SK-N-DZ (cell line): ENCODE measurements around the gene THOC6. TPM values are rescaled to one million over a fixed set of nuclear protein-coding genes. Genes with fewer than 3 reads are reported as not detected.

Experiments
- DNase-seq: peaks from one replicate; pipeline ENCODE4 v3.0.0-alpha.2; 2015; ENCODE audit warnings: low spot score
- polyA plus RNA-seq, 2 experiments: library from polyadenylated mRNA; depleted of rRNA; stranded (reverse); fragments of >200 nt; gene quantifications; 2 replicates each; pipeline ENCODE4 v1.2.3, GENCODE V29; 2014

Gene THOC6
- polyA plus RNA-seq (2014; cell fraction: cytosol; rRNA removed) = 41.7 and 45.1 TPM in 2 replicates
- polyA plus RNA-seq (2014; cell fraction: nucleus; rRNA removed) = 78.3 and 95.2 TPM in 2 replicates

- peak; percentile 99 for DNase-seq
Measured at GRCh38 chr16:3023669-3024478, at the start of gene THOC6, which contains the start of gene HCFC1R1. Gene THOC6 (plus strand): TSS chr16:3024035. CDS start chr16:3024327, 292 bp downstream. Gene HCFC1R1 (minus strand): TSS chr16:3023942. CDS start chr16:3023941, 1 bp downstream.

DNA sequence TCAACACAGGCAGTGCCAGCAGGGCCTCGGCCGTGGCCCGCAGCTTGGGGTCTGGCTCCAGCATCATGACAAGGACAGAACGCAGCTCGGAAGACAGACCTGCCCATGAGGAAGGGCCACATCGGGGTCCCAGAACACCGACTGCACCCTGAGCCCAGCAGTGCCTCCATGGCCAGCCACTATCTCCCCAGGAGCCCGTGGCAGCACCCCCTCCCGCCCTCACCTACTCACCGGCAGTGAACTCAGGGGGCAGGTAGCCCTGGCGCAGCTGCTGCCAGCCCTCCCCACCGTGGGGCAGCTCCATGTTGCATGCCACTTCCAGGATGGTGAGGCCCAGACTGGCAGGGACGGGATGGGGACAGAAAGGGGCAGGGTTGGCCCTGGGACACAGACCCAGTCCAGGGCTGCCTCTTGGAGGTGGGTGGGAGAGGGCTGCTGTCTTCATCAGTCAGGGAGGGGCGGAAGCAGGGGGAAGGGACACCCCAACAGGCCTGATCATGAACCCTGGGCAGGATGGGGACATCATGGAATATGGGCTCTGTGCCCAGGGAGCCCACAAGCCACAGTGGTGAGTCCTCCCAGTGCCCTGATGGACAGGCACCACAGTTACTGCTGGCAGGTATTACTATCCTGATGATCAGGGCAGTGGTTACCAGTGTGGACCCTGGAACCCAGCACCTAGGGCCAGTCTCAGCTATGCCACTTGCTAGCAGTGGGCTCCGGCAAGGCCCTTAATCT, 49.3 kb upstream of the THOC6 start:
- DNase-seq = no peak

DNA sequence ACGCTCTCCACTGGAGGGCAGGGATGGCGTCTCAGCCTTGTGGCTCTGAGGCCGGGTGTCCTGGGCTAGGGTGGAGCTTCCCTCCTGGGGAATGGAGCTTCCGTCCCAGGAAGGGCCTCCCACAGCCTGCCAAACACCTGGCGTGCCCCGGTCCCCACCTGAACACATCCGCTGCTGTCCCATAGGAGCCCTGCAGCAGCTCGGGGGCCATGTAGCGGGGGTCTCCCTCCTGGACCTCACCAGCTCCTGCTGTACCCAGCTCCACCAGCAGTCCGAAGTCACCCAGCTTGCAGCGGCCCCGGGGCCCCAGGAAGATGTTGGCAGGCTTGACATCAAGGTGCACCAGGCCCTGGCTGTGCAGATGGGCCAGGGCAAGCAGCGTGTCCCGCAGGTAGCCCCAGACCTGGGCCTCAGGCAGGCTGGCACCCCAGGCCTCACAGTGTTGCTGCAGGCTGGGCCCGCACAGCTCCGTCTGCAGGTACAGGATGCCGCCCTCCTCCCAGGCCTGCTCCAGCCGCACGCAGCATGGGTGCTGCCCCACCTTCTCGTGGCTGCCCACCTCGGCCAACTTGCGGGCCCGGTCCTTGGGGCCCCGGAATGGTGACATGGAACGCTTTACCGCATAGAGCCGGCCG, 48.6 kb upstream of the THOC6 start:
- no peak for DNase-seq

DNA sequence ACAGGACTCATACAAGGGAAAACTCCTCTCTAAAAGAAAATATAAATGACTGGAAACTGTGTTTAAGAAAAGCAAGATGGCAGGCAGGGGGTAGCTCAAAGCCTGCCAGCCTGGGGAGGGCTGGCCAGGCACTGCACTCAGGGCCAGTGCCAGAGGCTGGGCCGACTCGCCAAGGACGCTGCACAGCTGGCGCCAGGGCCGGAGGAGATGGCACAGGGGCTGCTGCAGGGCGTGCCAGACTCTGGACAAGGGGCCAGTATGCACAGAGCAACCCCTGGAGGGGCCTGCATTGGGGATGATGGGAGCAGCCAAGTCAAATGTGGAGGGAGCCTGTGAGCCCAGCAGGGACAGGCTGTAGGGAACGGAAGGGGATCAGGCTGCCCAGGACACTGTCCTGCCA, 47.6 kb upstream of the THOC6 start:
- DNase-seq = no peak

DNA sequence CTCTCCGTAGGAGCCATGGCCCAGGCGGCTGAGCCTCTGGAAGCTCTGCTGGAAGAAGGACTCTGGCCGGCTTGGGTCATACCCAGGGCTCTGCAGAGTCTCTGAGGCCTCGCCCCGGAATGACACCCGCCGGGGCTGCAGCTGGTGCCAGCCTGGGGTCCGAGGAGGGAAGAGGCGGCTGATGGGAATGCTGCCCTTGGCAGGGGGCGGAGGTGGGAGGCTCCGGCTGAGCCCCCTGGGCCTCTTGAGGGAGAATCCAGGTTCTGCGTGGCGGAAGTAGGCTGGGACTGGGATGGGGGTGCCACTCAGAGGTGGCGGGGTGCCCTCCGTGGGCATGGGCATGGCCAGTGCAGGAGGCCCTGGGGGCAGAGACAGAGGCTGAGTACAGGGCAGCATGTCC, 47.2 kb upstream of the THOC6 start:
- DNase-seq = no peak

DNA sequence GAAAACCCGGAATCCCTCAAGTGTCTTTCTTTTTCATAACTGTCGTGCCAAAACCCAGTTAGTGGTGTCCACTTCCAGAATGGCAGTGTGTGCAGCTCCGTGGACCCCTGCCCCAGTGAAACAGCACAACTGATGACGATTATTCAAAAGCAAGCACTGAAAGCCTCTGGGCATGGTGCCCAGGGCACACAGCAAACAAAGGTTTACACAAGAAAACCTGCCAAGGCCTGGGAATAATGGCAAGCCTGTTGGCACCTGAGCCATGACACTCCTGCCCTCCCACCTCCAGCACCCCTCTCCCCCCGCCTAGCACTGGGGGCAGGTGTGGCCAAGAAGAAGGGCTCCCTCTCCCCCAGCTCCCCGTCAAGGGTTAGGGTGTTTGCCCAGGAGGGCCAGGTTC, 46.4 kb upstream of the THOC6 start:
- DNase-seq = no peak

DNA sequence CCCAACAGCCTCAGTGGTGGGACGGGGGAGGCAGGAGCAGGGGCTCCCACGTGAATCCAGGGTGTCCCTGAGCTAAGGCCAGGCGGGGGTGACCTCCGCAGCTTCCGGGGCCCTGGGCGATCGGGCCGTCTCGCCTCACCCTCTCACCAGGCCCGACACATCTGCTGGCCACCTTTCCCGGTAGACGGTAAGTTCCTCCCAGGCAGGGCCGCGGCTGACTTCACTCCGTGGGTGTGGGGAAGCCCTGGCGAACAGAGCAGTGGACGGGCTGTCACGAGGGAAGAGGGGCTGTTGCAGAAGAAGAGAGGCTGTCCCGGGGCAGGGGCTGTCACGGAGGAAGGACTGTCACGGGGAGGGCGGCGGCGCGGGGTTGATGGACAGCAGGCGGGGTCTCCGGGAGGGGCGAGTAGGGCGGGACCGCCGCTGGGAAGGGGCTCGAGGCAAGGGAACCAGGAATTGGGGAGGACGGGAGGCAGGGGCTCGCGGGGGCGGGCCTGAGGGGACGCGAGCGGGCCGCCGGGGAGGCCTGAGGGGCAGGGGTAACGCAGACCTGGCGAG, 44.1 kb upstream of the THOC6 start:
- peak; percentile 35 for DNase-seq

- peak; percentile 85 for DNase-seq
Measured at GRCh38 chr16:2980227-2981176, 43.3 kb upstream of the THOC6 start, which contains the start of gene PKMYT1. Gene PKMYT1 (minus strand): TSS chr16:2980446. CDS start chr16:2979657, 789 bp downstream.

- DNase-seq = peak; percentile 68
Measured at GRCh38 chr16:2981177-2981898, 42.5 kb upstream of the THOC6 start.

DNA sequence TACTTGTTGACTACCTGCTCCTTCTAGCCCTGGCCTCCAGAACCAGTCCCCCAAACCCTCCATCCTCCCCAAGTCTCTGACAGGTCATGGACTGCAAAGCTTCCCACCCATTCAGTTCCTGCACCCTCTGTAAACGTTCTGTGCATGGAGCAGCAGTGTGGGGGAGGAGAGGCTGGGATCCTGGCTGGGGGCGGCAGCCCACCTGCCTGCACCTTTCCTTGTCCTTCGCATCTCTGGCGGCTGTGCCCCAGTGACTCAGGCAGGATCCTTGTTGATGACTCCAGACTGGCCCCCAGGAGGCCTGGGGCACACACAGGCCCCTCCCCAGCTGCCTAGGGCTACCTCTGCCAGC, 42.0 kb upstream of the THOC6 start:
- DNase-seq = no peak

- DNase-seq = no peak
Measured at GRCh38 chr16:2982402-2982801, 41.4 kb upstream of the THOC6 start.

GRCh38 chr16:2983706-2984136, 40.1 kb upstream of the THOC6 start:
- peak; percentile 82 for DNase-seq

- no peak for DNase-seq
Measured at GRCh38 chr16:2985462-2985861, 38.4 kb upstream of the THOC6 start.

GRCh38 chr16:2985893-2986355, 37.9 kb upstream of the THOC6 start:
- DNase-seq = peak; percentile 41

DNA sequence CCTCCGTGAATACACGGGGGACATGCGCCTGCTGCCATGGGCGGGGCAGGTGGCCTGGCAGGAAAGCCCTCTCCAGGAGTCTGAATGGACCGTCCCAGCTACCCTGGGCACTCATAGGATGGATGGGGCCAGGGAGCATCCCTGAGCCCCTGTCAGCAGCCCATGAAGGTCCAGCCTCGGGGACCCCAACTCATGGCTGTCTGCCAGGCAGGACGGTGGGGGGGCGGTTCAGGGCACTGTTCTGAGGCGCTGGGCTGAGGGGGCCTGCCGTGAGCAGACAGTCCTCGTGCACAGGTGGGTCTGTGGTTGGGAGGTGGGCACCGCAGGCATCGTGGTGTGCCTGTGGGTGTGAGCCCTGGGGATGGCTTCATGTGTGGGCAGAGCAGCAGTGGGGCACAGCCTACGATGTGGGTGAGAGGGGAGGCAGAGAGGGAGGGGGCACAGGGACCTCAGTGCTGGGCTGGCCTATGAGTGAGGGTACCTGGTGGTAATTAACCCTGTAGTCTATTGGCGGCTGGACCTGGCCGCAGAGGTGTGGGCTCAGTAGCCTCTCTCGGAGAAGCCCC, 37.1 kb upstream of the THOC6 start:
- DNase-seq = no peak

DNA sequence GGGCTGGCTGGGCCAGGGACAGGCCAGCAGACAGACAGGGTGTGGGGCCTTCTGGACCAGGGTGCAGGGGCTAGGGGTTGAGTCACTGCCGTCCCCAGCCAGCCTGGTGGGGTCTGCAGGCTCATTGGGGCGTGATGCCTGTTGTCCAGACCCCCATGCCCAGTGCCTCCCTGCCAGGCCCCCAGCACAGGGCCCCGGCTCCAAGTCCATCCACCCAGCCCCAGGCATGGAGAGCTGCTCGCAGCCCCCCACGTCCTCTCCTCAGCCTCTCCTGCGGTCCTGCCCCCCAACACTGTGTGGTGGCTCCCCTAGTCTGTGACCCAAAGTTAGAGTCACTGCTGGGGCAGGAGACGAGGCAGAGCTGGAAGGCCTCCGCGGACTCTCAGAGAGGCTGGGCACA, 36.5 kb upstream of the THOC6 start:
- no peak for DNase-seq

DNA sequence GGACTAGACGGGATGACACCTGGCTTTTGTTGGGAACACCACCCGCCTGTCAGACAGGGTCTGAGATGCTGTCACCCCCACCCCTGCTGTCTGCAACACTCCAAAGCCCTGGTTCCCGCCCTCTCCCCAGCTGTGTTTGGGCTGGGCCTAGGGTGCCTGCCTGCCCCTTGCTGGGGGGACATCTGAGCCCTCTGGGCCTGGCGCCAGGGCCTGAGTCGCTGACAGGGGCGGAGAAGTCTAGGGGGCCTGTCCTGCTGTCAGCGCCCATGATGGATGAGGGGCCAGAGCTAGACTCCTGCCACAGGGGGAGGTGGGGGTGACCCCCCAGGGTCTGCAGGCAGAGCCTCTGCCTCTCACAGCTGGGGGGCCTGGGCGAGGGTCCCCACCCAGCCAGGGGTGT, 36.0 kb upstream of the THOC6 start:
- DNase-seq = peak; percentile 37

DNA sequence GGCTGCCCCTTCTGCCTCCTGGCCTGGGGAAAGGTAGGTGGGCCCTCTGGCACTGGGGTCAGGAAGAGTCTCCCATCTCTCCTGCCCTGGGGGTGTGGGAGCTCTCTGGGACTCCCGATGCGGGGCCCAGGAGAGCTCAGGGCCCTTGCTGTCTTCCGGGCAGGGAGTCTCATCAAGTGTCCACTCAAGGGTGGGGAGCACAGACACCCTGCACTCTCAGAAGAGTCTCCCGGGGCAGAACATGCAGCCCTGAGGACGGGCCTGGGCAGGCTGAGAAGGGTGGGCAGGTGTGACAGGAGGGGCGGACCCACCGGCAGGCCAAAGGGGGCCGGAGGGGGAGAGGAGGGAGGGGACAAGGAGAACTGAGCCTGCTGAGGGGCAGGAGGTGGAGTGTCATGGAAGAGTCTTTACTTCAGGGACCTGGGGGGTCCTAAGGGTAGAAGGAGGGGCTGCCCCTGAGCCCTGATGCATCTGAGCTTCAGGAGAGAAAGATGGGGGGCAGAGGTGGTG, 35.2 kb upstream of the THOC6 start:
- DNase-seq = no peak

GRCh38 chr16:2990891-2991290, 32.9 kb upstream of the THOC6 start:
- no peak for DNase-seq
